ENCODE data around the gene LPIN2.
A peak's percentile ranks its signal among the peaks of the same experiment; 100 is the strongest.
"Not testable (repeated sequence)": the region's sequence is repeated elsewhere in the genome, so short reads cannot be mapped to it uniquely, and the experiment has no call there.

The LPIN2 gene

GRCh38 chr18:3005462-3005861 is 7.5 kb downstream of the LPIN2 start:
- DNase-seq, result no peak

- not testable (repeated sequence) for DNase-seq
These were observed 9.2 kb downstream of the LPIN2 start for GRCh38 chr18:3003766-3004165.

- DNase-seq, result no peak
These were observed 10.2 kb downstream of the LPIN2 start for GRCh38 chr18:3002732-3003131.

DNA sequence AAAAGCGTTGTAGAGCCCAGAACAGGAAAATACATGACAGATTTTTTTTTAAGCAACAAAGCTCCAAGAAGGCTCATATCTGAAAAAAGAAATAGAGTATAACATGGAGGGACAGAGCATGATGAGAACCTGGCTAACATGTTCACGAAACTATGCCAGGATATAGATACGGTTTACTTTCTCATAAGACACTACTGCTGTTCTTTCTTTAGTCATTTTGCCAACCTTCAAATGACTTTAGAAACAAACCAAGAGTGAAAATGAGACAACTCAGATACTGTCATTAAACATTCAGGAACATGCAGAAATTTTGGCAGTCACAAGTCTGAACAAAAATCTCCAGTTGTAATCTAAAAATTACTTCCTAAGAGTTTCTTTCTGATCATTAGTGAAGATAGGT is 14.3 kb downstream of the LPIN2 start:
- DNase-seq, result no peak

DNA sequence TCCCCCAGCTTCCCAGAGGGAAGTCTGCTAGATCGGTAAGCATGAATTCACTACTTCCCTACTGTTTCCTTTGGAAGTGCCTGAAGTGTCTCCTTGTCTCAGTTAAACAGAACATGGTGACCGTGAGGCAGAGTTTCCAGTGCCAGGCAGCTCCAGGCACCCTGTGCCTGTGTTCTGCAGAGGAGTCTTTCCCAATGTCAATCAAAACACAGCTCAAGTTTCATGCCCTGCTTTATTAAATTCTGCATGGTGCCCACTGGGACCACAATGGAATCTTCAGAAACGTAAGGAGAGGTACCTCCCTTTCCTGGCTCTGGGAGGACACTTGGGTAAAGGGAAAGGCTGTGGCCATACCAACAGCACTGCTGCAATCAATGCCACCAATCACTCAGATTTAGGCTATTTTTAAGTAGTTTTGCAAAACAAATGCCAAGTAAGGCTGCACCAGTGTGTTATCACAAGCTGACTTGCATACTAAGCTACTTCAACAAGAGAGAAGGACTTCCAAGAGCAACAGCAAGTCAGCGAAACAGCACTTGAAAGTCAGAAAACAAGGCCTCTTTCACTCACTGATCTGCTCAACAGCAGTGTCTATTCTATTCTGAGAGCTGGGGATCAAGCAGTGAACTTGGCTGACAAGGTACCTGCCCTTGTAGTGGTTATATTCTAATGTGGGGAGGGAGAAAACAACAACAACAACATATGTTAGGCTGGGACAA is 14.9 kb downstream of the LPIN2 start:
- no peak for DNase-seq

DNA sequence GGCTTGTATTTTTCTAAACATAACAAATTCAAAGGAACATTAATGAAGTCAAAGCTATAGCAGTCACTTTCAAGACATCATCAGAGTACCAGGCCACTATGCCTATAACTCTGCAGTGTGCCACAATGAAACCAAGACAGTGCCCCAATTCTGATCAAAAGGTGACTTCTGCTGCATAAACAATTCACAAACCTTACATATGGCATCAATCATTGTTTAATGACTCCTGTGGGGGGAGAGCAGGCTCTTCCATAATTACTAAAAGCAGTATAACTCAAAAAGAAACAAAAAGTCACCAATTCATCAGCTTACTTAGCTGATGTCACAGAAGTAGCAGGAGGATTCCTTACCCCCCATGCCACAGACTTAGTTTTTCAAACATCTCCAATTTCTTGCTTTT is 15.5 kb downstream of the LPIN2 start:
- no peak for DNase-seq

DNA sequence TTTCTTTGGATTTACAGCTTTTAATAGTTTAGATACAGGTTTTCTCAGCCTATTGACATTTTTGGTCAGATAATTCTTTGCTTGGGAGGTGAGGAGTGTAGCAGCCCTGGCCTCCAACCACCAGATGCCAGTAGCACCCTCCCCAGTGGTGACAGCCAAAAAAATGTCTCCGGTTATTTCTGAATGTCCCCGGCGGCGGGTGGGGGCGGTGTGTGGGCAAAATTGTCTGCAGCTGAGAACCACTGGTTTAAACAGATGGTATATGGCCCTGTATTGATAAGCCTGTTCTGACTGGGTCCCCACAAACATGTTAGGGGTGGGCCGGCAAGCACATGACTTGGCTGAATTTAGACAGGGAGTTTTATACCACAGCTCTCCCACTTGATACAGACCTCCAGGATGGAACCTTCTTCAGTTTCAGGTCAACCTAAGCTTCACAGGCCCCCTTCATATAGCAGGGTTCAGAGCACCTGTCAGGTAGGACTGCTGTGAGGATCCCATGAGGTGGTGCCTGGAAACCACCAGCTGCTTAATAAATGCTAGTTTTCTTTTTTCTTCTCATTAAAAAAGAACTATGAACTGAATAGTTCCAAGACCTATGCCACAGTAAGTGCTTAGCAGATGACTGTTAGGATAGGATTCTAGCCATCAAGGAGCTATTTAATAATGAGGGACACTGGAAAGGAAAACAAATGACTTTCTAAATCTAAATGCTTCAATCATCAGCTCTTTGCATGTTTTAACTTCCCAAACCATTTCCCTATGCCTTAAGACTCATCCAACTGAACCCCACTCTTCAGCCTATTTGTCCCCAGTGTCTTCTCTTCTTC is 18.1 kb downstream of the LPIN2 start:
- DNase-seq, result peak; percentile 75

DNA sequence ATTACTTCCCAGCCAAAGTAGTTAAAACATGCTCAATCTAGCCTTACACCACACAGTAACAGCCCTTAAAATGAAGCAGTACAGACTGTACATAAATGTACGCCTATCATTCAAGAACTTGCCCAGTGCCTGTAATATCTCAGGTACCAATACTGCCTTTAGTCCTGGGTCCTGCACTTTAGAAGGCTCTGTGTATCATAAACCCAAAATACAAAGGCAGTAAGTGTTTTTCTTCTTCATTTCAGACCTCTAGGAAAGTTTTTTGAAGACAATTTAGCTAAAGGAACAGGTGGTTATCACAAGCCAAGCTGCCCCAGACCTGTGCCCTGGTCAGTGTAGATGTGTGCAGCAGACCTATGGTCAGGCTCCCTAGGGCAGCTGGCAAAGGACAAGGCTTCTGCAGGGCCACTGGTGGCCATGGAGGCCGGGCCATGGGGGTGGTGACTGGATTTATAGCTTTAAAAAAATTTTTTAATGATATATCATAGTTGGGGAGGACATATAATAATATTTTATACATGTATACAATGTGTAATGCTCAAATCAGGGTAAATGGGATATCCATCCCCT is 18.8 kb downstream of the LPIN2 start:
- no peak for DNase-seq

GRCh38 chr18:2992995-2993877 is 19.7 kb downstream of the LPIN2 start:
- DNase-seq, result no peak

- DNase-seq, result no peak
These were observed 21.8 kb downstream of the LPIN2 start for GRCh38 chr18:2990956-2991640.

- DNase-seq, result no peak
These were observed 24.8 kb downstream of the LPIN2 start for GRCh38 chr18:2987876-2988790.

DNA sequence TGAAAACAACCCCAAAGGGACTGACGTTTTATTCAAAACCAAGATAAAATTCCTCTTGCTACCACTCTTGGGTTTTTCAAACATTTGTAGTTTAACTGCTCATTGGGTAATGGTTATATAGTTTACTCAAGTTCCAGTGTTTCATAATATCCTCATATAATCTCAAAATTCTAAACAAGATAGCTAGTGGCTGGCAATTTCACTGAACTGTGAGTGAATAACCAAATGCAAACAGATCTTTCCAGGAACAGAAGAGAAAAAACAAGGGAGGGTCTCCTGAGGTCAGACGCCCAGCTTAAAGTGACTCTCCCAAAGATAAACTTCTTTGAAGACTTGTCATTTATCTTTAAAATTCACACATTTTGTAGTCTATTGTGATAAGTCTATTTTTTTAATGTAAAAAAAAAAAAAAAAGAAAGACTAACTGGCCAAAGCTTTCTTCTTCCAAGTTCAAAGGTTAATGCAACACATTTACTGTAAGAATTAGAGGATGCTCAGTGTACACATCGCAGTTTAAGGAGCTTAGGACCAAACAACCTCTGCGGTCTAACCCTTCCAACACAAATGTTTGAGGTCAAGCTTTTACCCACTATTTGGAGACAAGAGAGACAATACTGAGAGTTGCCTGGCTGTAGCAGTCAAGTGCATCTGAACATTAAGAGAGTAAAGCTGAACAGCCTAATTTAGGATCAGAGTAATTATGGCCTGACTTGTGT is 26.6 kb downstream of the LPIN2 start:
- DNase-seq, result no peak

- DNase-seq, result no peak
These were observed 27.3 kb downstream of the LPIN2 start for GRCh38 chr18:2985628-2986027.

DNA sequence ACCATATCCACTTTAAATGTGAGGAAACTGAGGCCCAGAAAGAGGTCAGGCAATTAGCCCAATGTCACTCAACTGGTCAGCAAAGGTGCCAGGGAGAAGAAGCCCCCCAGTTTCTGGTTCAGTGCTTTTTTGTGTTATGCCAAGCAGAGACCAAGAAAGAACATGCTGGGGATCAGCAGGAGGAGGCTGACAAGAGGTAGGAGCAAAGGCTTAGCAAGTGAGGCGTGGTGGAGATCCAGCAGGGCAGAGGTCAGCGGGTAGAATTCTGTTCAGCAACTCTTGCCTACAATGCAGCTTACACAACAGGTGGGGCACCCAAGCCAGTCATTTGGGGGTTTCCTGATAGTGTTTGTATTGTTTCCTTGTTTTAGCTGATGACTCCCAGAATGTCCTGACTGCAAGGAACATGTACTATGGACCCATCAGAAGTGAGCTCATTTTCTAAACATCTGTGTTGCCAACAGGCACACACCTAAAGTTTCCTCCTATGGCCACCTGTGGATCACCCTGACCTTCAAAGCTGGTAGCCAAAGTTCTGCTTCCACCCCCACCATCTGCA is 28.2 kb downstream of the LPIN2 start:
- DNase-seq, result no peak

GRCh38 chr18:2984091-2984490 is 28.9 kb downstream of the LPIN2 start:
- DNase-seq, result no peak

- no peak for DNase-seq
These were observed 29.6 kb downstream of the LPIN2 start for GRCh38 chr18:2983296-2983695.

- no peak for DNase-seq
These were observed 30.3 kb downstream of the LPIN2 start for GRCh38 chr18:2982452-2983269.

GRCh38 chr18:2982022-2982421 is 30.9 kb downstream of the LPIN2 start:
- DNase-seq, result no peak

- no peak for DNase-seq
These were observed 31.7 kb downstream of the LPIN2 start for GRCh38 chr18:2981212-2981728.

Data from stimulated activated CD4-positive, alpha-beta T cell treated with anti-CD3 and anti-CD28 coated beads, Interleukin-4, amount 100 ng/mL, for 1 hour (primary cell).